ENCODE data around the gene LGI4.

DNA sequence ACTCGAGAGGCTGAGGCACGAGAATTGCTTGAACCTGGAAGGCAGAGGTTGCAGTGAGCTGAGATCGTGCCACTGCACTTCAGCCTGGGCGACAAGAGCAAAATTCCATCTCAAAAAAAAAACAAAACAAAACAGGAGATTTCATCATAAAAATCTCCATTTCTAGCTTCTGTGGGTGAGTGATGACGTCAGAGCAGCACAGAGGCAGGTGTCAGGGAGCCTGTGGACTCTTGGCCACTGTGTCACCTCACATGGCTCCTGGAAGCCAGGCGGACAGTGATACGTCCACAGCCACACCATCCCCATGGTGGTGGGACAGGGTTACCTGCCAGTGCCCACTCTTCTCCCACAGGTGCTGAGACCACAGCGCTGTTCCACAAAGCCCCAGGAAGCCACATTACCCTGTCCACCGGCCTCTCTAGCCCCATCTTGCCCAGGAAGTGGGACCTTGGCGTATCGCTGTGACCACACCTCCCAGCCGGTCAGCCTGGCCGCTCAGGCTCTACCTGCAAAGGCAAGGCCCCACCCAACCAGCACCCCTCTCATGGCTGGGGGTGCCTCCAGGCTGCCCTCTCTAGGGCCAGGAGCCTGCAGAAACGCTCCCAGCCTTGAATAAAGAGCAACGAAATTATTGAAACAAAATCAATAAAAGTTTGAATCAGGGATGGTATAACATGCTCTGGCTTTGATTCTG is 21.7 kb downstream of the LGI4 start:
- TF ChIP-seq, protein P1, sequence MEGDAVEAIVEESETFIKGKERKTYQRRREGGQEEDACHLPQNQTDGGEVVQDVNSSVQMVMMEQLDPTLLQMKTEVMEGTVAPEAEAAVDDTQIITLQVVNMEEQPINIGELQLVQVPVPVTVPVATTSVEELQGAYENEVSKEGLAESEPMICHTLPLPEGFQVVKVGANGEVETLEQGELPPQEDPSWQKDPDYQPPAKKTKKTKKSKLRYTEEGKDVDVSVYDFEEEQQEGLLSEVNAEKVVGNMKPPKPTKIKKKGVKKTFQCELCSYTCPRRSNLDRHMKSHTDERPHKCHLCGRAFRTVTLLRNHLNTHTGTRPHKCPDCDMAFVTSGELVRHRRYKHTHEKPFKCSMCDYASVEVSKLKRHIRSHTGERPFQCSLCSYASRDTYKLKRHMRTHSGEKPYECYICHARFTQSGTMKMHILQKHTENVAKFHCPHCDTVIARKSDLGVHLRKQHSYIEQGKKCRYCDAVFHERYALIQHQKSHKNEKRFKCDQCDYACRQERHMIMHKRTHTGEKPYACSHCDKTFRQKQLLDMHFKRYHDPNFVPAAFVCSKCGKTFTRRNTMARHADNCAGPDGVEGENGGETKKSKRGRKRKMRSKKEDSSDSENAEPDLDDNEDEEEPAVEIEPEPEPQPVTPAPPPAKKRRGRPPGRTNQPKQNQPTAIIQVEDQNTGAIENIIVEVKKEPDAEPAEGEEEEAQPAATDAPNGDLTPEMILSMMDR (IDR thresholded peaks at IDR 0.05; ENCODE audit: low read length) = no peak
- TF ChIP-seq EZH2 (IDR thresholded peaks at IDR 0.05; ENCODE audit: borderline replicate concordance, low read length) = no peak
